NT2/D1 (cell line): ENCODE measurements around the gene ZSCAN12.

ENCODE experiments used
- DNase-seq: peaks from one replicate; pipeline ENCODE4 v3.0.0-alpha.2; 2011; ENCODE audit warnings: low read depth, low spot score
- H3K27me3 ChIP-seq: 2 replicates; pipeline ENCODE4 v1.6.0; 2011; ENCODE audit warnings: mild to moderate bottlenecking; ENCODE audit not compliant: insufficient read length, insufficient read depth
- H3K36me3 ChIP-seq: 2 replicates; pipeline ENCODE4 v1.6.1; 2011; ENCODE audit warnings: mild to moderate bottlenecking, low read length, mixed read lengths; ENCODE audit not compliant: insufficient read depth, insufficient read length
- H3K4me1 ChIP-seq: 2 replicates; pipeline ENCODE4 v1.5.1; 2011; ENCODE audit not compliant: insufficient read depth, insufficient read length
- H3K4me3 ChIP-seq: 2 replicates; pipeline ENCODE4 v1.5.1; 2011; ENCODE audit warnings: low read depth; ENCODE audit not compliant: insufficient read length
- H3K9ac ChIP-seq: 2 replicates; pipeline ENCODE4 v1.6.0; 2011; ENCODE audit warnings: low read depth; ENCODE audit not compliant: insufficient read length
- H3K9me3 ChIP-seq: 2 replicates; pipeline ENCODE4 v1.5.1; 2011; ENCODE audit warnings: mild to moderate bottlenecking, low read length; ENCODE audit not compliant: insufficient read depth
- SUZ12 ChIP-seq: IDR thresholded peaks from 2 replicates; pipeline ENCODE4 v1.6.1; 2011; ENCODE audit not compliant: insufficient read length, insufficient read depth; ENCODE audit errors: extremely low read depth
- YY1 ChIP-seq: IDR thresholded peaks from 2 replicates; pipeline ENCODE4 v1.6.1; 2011; ENCODE audit not compliant: insufficient read length, insufficient read depth
- ZNF274 ChIP-seq: IDR thresholded peaks from 2 replicates; pipeline ENCODE4 v1.6.1; 2011; ENCODE audit warnings: mild to moderate bottlenecking, low read depth, low read length

ZSCAN12 gene

GRCh38 chr6:28395918-28396317 lies 3.6 kb downstream of the ZSCAN12 start:
- Histone ChIP-seq H3K36me3 (peaks cover 64% of the 10 kb centered on the region), H3K4me3 (no peak overlapping the region), H3K9ac (no peak overlapping the region), H3K4me1 (no peaks in the 10 kb centered on the region), H3K27me3 (no peaks in the 10 kb centered on the region), H3K9me3 (peaks cover 7% of the 10 kb centered on the region; the same call in 1 of the 2 replicates)
- TF ChIP-seq ZNF274 (no peak), SUZ12 (no peak), YY1 (no peak)
- DNase-seq: no peak

GRCh38 chr6:28393912-28394662 lies 5.5 kb downstream of the ZSCAN12 start:
- no peak overlapping the region for H3K9ac ChIP-seq
- DNase-seq: no peak
- TF ChIP-seq YY1: no peak
- no peak for TF ChIP-seq SUZ12
- TF ChIP-seq ZNF274: no peak
- H3K36me3 ChIP-seq: peaks cover 82% of the 10 kb centered on the region
- H3K9me3 ChIP-seq: peaks cover 8% of the 10 kb centered on the region; the same call in 1 of the 2 replicates
- H3K4me3 ChIP-seq: no peak overlapping the region
- H3K27me3 ChIP-seq: no peaks in the 10 kb centered on the region
- H3K4me1 ChIP-seq: no peaks in the 10 kb centered on the region

GRCh38 chr6:28390688-28391087 lies 8.9 kb downstream of the ZSCAN12 start:
- H3K27me3 ChIP-seq: no peaks in the 10 kb centered on the region
- no peak overlapping the region for H3K4me3 ChIP-seq
- no peak overlapping the region for H3K9ac ChIP-seq
- no peak for TF ChIP-seq ZNF274
- no peak for DNase-seq
- peaks cover 78% of the 10 kb centered on the region for H3K36me3 ChIP-seq
- no peaks in the 10 kb centered on the region for H3K4me1 ChIP-seq
- H3K9me3 ChIP-seq: peaks cover 8% of the 10 kb centered on the region; the same call in 1 of the 2 replicates

DNA sequence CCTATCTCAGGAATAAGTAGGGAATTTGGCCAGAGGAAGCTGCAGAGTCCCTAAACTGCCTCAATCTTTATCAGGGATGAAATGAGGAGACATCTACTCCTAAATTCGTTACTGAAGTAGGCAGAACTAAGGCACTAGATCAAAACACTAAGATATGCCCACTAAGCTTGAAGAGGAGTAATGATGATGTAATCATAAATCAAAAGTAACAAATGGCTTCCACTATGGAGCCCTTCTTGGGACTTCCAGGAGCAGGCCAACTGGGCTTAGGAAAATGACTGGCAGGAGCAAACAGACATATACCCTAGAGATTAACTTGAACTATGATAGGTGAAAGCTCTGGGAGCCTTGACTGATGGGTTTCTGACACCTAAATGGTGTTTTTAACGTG lies 15.4 kb downstream of the ZSCAN12 start:
- H3K9ac ChIP-seq: no peak overlapping the region
- no peak for TF ChIP-seq YY1
- H3K4me3 ChIP-seq: no peak overlapping the region
- H3K36me3 ChIP-seq: peaks cover 51% of the 10 kb centered on the region
- no peak for DNase-seq
- no peaks in the 10 kb centered on the region for H3K27me3 ChIP-seq
- H3K4me1 ChIP-seq: no peaks in the 10 kb centered on the region
- H3K9me3 ChIP-seq: peaks cover 12% of the 10 kb centered on the region; the same call in 1 of the 2 replicates

- peak; percentile 72 for DNase-seq
- Histone ChIP-seq H3K4me3 (peak overlapping the region; percentile 30), H3K27me3 (no peaks in the 10 kb centered on the region), H3K36me3 (peaks cover 47% of the 10 kb centered on the region), H3K9me3 (peaks cover 18% of the 10 kb centered on the region), H3K4me1 (no peaks in the 10 kb centered on the region), H3K9ac (peak overlapping the region; percentile 59)
- TF ChIP-seq YY1 (no peak), ZNF274 (no peak), SUZ12 (no peak)
Observed at GRCh38 chr6:28383235-28384142, 16.1 kb downstream of the ZSCAN12 start.

DNA sequence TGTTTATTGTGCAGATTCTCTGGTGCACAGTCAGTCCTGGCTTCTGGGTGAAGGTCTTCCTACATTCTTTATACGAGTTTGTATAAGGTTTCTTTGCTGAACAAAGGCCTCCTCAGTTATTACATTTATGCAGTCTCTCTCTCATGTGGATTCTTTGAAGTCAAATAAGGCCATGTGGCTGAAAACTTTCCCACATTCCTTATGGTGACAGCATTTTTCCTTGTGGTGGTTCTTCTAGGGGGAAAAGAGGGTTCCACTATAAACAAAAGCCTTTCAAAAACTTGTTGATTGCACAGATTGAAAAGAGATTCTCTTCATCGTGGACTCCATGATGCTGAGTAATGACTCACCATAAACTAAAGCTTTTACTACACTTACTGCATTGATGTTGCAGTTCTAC lies 19.2 kb downstream of the ZSCAN12 start:
- H3K27me3 ChIP-seq: no peaks in the 10 kb centered on the region
- H3K4me3 ChIP-seq: no peak overlapping the region
- no peaks in the 10 kb centered on the region for H3K4me1 ChIP-seq
- peaks cover 37% of the 10 kb centered on the region for H3K36me3 ChIP-seq
- no peak overlapping the region for H3K9ac ChIP-seq
- no peak for TF ChIP-seq ZNF274
- no peak for DNase-seq
- peaks cover 20% of the 10 kb centered on the region for H3K9me3 ChIP-seq

DNA sequence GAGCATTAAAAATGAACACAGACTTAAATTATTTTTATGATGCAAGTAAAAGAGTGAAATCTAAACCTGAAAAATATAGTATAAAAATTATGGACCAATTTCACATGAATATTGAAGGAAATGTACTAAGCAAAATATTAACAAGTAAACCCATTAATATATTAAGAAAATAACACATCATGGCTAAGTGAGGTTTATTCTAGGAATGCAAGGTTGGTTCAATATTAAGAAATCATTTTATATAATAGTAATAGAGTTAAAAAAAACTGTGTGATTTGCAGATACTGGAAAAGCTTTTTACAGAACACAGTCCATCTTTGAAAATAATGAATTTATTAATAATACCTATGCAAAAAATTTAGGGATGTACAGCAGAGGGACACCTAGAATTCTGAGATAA lies 20.9 kb downstream of the ZSCAN12 start:
- H3K27me3 ChIP-seq: no peaks in the 10 kb centered on the region
- no peak overlapping the region for H3K9ac ChIP-seq
- no peak overlapping the region for H3K4me3 ChIP-seq
- H3K9me3 ChIP-seq: peaks cover 20% of the 10 kb centered on the region
- no peak for DNase-seq
- peaks cover 37% of the 10 kb centered on the region for H3K36me3 ChIP-seq
- H3K4me1 ChIP-seq: no peaks in the 10 kb centered on the region
- no peak for TF ChIP-seq YY1
- TF ChIP-seq ZNF274: no peak
- no peak for TF ChIP-seq SUZ12
